ENCODE measurements around the gene TECPR2.
"Not testable (repeated sequence)": the region's sequence is repeated elsewhere in the genome, so short reads cannot be mapped to it uniquely, and the experiment has no call there.

Gene TECPR2

GRCh38 chr14:102362545-102363181, at the start of gene TECPR2, which contains the start of gene CINP:
Gene TECPR2 (plus strand): TSS chr14:102362941. CDS start chr14:102376722, 13,781 bp downstream.
Gene CINP (minus strand): TSS chr14:102362890. CDS start chr14:102362851, 39 bp downstream.
- DNase-seq, result peak; percentile 98

- peak; percentile 78 for DNase-seq
Observed at GRCh38 chr14:102314242-102315011, 48.3 kb upstream of the TECPR2 start.

GRCh38 chr14:102315121-102315520, 47.6 kb upstream of the TECPR2 start:
- no peak for DNase-seq

GRCh38 chr14:102316338-102316742, 46.4 kb upstream of the TECPR2 start:
- DNase-seq, result peak; percentile 51

- DNase-seq, result peak; percentile 88
Observed at GRCh38 chr14:102316743-102317563, 45.8 kb upstream of the TECPR2 start.

- DNase-seq, result peak; percentile 40
Observed at GRCh38 chr14:102317564-102318248, 45.0 kb upstream of the TECPR2 start.

GRCh38 chr14:102318781-102319276, 43.9 kb upstream of the TECPR2 start:
- DNase-seq, result no peak

GRCh38 chr14:102319351-102320032, 43.2 kb upstream of the TECPR2 start, which contains the start of gene ZNF839:
Gene ZNF839 (plus strand): TSS chr14:102319746. CDS start chr14:102319766, 20 bp downstream.
- peak; percentile 90 for DNase-seq

GRCh38 chr14:102320033-102320660, 42.6 kb upstream of the TECPR2 start:
- DNase-seq, result peak; percentile 29

- DNase-seq, result no peak
Observed at GRCh38 chr14:102320671-102321455, 41.9 kb upstream of the TECPR2 start.

- no peak for DNase-seq
Observed at GRCh38 chr14:102321456-102322422, 41.0 kb upstream of the TECPR2 start.

GRCh38 chr14:102323102-102323501, 39.6 kb upstream of the TECPR2 start:
- peak; percentile 40 for DNase-seq

GRCh38 chr14:102325791-102326345, 36.9 kb upstream of the TECPR2 start:
- DNase-seq, result no peak

GRCh38 chr14:102326583-102326982, 36.2 kb upstream of the TECPR2 start:
- no peak for DNase-seq

- DNase-seq, result not testable (repeated sequence)
Observed at GRCh38 chr14:102329381-102329780, 33.4 kb upstream of the TECPR2 start.

GRCh38 chr14:102330806-102331205, 31.9 kb upstream of the TECPR2 start:
- DNase-seq, result no peak

GRCh38 chr14:102333390-102333789, 29.4 kb upstream of the TECPR2 start:
- DNase-seq, result no peak

GRCh38 chr14:102333795-102334705, 28.7 kb upstream of the TECPR2 start:
- DNase-seq, result no peak
